DMS114 treated with DMSO at 0.1 percent for 48 hours (cell line): ENCODE data around the gene FOXM1.

Experiments
- DNase-seq: peaks from one replicate; lab custom pipeline; 2025; ENCODE audit not compliant: unreplicated experiment; lab: John Stamatoyannopoulos, UW

The FOXM1 gene

GRCh38 chr12:2811801-2812200 is 65.2 kb downstream of the FOXM1 start:
- no peak for DNase-seq
